Mammary epithelial cell (primary cell): Measurements from ENCODE around the gene MDH1.

Experiments used
- EZH2 ChIP-seq: IDR thresholded peaks from 2 replicates; pipeline ENCODE4 v1.6.1; 2012; ENCODE audit warnings: low read length, inconsistent platforms, borderline replicate concordance
- TF ChIP-seq, protein P1 (sequence below), 2 donors: IDR thresholded peaks in 1 of 2; conservative IDR thresholded peaks in 1 of 2; 2 replicates each; pipeline ENCODE4 v1.5.1; 2011 to 2012; ENCODE audit warnings: inconsistent platforms in 2 of 2, low read length in 2 of 2, mild to moderate bottlenecking in 2 of 2, control low read depth in 1 of 2, low read depth in 1 of 2; ENCODE audit not compliant: insufficient read depth in 1 of 2; ENCODE audit errors: extremely low read depth in 1 of 2

- TF ChIP-seq, protein P1, sequence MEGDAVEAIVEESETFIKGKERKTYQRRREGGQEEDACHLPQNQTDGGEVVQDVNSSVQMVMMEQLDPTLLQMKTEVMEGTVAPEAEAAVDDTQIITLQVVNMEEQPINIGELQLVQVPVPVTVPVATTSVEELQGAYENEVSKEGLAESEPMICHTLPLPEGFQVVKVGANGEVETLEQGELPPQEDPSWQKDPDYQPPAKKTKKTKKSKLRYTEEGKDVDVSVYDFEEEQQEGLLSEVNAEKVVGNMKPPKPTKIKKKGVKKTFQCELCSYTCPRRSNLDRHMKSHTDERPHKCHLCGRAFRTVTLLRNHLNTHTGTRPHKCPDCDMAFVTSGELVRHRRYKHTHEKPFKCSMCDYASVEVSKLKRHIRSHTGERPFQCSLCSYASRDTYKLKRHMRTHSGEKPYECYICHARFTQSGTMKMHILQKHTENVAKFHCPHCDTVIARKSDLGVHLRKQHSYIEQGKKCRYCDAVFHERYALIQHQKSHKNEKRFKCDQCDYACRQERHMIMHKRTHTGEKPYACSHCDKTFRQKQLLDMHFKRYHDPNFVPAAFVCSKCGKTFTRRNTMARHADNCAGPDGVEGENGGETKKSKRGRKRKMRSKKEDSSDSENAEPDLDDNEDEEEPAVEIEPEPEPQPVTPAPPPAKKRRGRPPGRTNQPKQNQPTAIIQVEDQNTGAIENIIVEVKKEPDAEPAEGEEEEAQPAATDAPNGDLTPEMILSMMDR (conservative IDR thresholded peaks at IDR 0.05 in 1 of 2, IDR thresholded peaks at IDR 0.05 in 1 of 2; ENCODE audit: extremely low read depth in 1 of 2, insufficient read depth in 1 of 2, low read depth in 1 of 2, low read length in 2 of 2): no peak
- TF ChIP-seq EZH2: no peak
These were observed 32.8 kb upstream of the MDH1 start for GRCh38 chr2:63555931-63556330.
